SJCRH30 (cell line): Measurements from ENCODE around the gene MEF2A. TPM values are rescaled to one million over a fixed set of nuclear protein-coding genes. Genes with fewer than 3 reads are reported as not detected.
"Not testable (repeated sequence)": the region's sequence is repeated elsewhere in the genome, so short reads cannot be mapped to it uniquely, and the experiment has no call there.

ENCODE experiments used
- DNase-seq, 2 experiments: peaks; one replicate each; pipeline ENCODE4 v3.0.0-alpha.2; 2015 to 2020
- H3K27ac ChIP-seq: fragments of 250-450 bp; sonication (Bioruptor Pico); 2 replicates; pipeline ENCODE4 v1.5.1; 2020; ENCODE audit warnings: mild to moderate bottlenecking, moderate library complexity
- H3K27me3 ChIP-seq: fragments of 250-450 bp; sonication (Bioruptor Pico); 2 replicates; pipeline ENCODE4 v1.5.1; 2020; ENCODE audit warnings: mild to moderate bottlenecking, moderate library complexity
- H3K36me3 ChIP-seq: fragments of 250-450 bp; sonication (Bioruptor Pico); 2 replicates; pipeline ENCODE4 v1.5.1; 2020; ENCODE audit warnings: mild to moderate bottlenecking, moderate library complexity
- H3K4me1 ChIP-seq: fragments of 250-450 bp; sonication (Bioruptor Pico); 2 replicates; pipeline ENCODE4 v1.5.1; 2020; ENCODE audit warnings: mild to moderate bottlenecking, moderate library complexity
- H3K4me3 ChIP-seq: fragments of 250-450 bp; sonication (Bioruptor Pico); 2 replicates; pipeline ENCODE4 v1.5.1; 2020; ENCODE audit warnings: mild to moderate bottlenecking, moderate library complexity
- H3K9me3 ChIP-seq: fragments of 250-450 bp; sonication (Bioruptor Pico); replicated peaks from 2 replicates; pipeline ENCODE4 v1.5.1; 2020; ENCODE audit warnings: mild to moderate bottlenecking, moderate library complexity
- total RNA-seq: library from RNA; depleted of rRNA; stranded (reverse); fragments of >200 nt; shearing (Covaris generic); gene quantifications from 2 replicates; pipeline ENCODE4 v1.2.3, GENCODE V29; 2014

The MEF2A gene
- total RNA-seq, 1 experiment from 2014 or later = 41.2 TPM

DNA sequence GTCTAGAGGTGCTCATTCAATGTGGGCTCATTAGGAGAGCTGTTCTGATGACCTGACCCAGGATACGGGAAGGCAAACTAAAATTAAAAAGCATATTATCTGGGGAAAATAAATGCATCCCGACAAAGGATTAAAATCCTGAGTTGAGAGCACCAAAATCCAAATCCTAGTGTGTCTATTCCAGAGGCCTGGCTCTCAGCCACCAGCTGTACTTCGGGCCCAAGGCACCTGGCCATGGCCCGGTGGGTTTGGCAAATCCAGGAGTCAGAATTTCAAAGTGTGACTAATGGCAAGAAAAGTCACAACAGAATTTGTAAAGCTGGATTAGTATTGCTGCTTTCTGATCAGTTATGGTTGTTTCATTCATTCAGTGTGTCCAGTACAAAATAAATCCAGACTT is 170.1 kb downstream of the MEF2A start:
- H3K4me3 ChIP-seq = no peak overlapping the region
- H3K27ac ChIP-seq = no peak overlapping the region
- 0 out of 2 replicates have a peak, but pooled peaks cover 2% of the 10 kb centered on the region for H3K4me1 ChIP-seq
- H3K9me3 ChIP-seq = no peaks in the 10 kb centered on the region
- peak in 1 of 2 experiments; percentile 29 for DNase-seq
- no peaks in the 10 kb centered on the region for H3K27me3 ChIP-seq
- no peaks in the 10 kb centered on the region for H3K36me3 ChIP-seq

DNA sequence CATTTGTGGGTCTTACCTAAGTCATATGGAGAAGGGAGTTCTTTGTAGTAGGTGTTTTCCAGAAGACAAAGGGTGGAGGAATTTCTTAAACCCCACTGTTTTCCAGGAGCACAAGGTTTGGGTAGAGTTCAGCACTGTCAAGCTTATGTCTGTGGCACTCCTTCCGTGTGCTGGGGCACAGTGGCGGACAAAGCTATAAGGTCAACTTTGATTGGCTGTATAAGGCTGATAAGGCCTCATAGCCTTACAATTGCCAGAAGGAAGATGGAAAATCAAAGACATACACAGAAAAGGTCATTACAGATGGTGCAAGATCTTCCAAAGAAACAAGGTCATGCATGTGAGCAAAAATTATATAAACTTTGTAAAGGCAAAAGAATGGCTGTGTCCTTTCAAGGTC is 170.9 kb downstream of the MEF2A start:
- Histone ChIP-seq H3K9me3 (no peaks in the 10 kb centered on the region), H3K27me3 (no peaks in the 10 kb centered on the region), H3K4me3 (no peak overlapping the region), H3K4me1 (0 out of 2 replicates have a peak, but pooled peaks cover 2% of the 10 kb centered on the region), H3K36me3 (no peaks in the 10 kb centered on the region), H3K27ac (no peak overlapping the region)
- DNase-seq = no peak

DNA sequence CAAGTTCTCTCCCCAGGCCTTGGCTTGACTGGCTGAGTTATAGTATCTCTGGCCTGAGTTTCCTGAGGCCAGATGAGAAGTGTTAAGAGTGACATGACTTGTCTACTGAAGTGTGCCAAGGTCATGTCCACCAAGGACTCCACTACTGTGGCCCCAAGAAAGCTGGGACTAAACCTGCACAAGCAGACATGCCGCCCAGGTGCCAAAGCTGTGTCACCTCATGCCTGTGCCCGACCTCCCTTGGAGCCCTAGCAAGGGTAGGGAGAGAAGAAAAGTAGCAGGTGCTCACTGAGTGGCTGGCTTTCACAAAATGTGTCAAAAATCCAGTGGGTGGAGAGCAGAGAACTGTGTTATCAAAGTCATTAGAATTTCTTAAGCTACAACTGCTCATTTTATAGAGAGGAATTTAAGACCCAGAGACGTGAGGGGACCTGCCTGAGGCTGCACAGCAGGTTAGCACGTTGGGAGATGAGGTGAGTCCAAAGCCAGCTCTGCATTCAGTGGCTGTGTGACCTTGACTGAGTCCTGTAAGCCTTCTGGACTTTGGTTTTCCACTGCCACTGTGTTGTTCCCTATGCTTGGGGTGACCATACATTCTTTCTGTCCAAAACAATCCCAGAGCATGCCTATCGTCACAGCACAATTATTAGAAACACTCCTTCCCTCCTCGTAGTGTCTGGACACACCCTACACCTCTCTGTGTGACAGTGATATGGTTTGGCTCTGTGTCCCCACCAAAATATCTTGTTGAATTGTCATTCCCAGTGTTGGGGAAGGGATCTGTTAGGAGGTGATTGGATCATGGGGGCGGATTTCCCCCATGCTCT is 172.4 kb downstream of the MEF2A start:
- no peak for DNase-seq
- no peaks in the 10 kb centered on the region for H3K9me3 ChIP-seq
- H3K4me3 ChIP-seq = no peak overlapping the region
- no peaks in the 10 kb centered on the region for H3K27me3 ChIP-seq
- 0 out of 2 replicates have a peak, but pooled peaks cover 2% of the 10 kb centered on the region for H3K4me1 ChIP-seq
- no peaks in the 10 kb centered on the region for H3K36me3 ChIP-seq
- no peak overlapping the region for H3K27ac ChIP-seq

DNA sequence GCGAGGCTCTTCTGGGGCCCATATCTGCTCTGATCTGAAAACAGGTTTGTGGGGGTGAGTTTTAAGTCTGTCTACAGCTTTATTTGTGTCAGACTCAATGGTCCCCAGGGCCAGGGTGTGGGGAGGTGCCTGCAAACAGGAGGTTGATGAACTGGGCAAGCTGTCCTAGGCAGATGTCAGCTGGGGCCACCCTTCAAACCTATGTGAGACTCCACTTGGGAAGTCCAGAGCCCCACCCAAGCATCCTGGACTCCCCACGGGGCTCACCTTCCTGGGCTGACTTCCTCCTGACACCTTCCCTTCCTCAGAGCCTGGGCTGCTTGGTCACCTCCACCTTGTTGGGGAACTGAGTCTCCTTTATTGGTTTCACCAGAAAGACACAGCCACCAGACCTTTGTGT is 176.1 kb downstream of the MEF2A start:
- no peaks in the 10 kb centered on the region for H3K9me3 ChIP-seq

DNA sequence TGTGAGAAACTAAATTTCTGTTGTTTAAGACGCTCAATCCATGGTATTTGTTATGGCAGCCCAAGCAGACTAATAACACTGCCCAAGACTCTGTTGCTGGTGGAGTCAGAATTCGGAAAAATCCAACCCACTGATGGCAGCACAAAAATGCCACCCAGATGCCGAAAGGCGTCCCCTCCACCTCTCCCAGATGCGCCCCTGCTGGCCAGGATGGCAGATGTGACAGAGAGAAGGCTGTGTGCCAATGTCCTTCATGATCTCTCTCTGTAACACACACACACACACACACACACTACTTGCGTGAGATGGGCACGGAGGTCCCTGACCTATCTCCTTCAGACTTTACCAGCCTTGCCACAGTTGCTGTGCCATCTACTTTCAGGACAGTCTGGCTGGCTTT is 178.4 kb downstream of the MEF2A start:
- no peak for DNase-seq
- H3K4me1 ChIP-seq = no peaks in the 10 kb centered on the region
- no peak overlapping the region for H3K4me3 ChIP-seq
- H3K36me3 ChIP-seq = no peaks in the 10 kb centered on the region
- no peak overlapping the region for H3K27ac ChIP-seq
- H3K9me3 ChIP-seq = no peaks in the 10 kb centered on the region
- no peaks in the 10 kb centered on the region for H3K27me3 ChIP-seq

More for the DNA sequence above, 176.1 kb downstream of the MEF2A start:
- H3K4me3 ChIP-seq = no peak overlapping the region
- H3K4me1 ChIP-seq = no peaks in the 10 kb centered on the region
- no peak for DNase-seq
- H3K27ac ChIP-seq = no peak overlapping the region
- no peaks in the 10 kb centered on the region for H3K27me3 ChIP-seq
- no peaks in the 10 kb centered on the region for H3K36me3 ChIP-seq

GRCh38 chr15:99745370-99746086 is 179.7 kb downstream of the MEF2A start:
- no peaks in the 10 kb centered on the region for H3K36me3 ChIP-seq
- no peaks in the 10 kb centered on the region for H3K4me1 ChIP-seq
- H3K27me3 ChIP-seq = no peaks in the 10 kb centered on the region
- no peak overlapping the region for H3K4me3 ChIP-seq
- no peak overlapping the region for H3K27ac ChIP-seq
- no peaks in the 10 kb centered on the region for H3K9me3 ChIP-seq
- DNase-seq = no peak

- no peak overlapping the region for H3K4me3 ChIP-seq
- peaks cover 5% of the 10 kb centered on the region; the same call in 1 of the 2 replicates for H3K4me1 ChIP-seq
- no peak for DNase-seq
Observed at GRCh38 chr15:99749386-99749785, 183.6 kb downstream of the MEF2A start.

DNA sequence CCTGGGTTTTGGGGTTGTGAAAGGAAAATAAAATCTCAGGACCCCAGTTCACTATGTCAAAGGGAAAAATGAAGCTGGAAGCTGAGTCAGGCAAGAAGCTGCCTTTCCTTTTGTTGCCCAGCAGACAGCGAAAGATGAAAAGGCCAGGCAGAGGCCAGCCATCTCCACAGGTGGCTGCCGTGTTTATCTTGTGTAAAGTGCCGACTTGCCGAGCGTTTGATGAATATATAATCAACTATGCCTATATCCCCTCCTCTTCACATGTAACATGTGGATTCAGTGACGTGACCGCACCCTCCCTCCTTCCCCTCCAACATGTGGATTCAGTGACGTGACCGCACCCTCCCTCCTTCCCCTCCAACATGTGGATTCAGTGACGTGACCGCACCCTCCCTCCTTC is 184.5 kb downstream of the MEF2A start:
- H3K27ac ChIP-seq, DNase-seq, H3K36me3 ChIP-seq: not testable (repeated sequence)

More at GRCh38 chr15:99749386-99749785, 183.6 kb downstream of the MEF2A start:
- Histone ChIP-seq H3K36me3 (no peaks in the 10 kb centered on the region), H3K27me3 (no peaks in the 10 kb centered on the region), H3K27ac (no peak overlapping the region), H3K9me3 (no peaks in the 10 kb centered on the region)

DNA sequence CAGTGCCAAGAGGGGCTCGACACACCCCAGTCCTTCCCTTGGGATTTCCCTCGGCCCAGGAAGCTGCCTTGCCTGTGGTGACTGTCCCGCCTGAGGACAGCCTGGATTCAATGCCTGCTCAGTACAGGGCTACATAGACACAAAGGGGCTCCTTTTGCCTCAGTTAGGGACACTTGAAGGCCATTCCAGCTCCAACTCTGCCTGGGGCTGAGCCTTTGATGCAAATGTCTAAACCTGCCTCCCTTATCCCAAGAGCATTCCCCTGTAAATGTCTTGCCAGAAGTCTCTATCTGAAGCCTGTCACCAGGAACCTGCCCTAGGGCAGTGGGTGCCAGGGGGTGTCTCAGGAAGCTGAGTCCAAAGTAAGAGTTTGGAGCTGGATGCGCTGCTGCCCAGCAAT is 186.8 kb downstream of the MEF2A start:
- Histone ChIP-seq H3K4me1 (peaks cover 5% of the 10 kb centered on the region; the same call in 1 of the 2 replicates), H3K4me3 (no peak overlapping the region), H3K27ac (no peak overlapping the region), H3K36me3 (no peaks in the 10 kb centered on the region), H3K27me3 (no peaks in the 10 kb centered on the region), H3K9me3 (no peaks in the 10 kb centered on the region)
- no peak for DNase-seq

More for the DNA sequence above, 184.5 kb downstream of the MEF2A start:
- H3K9me3 ChIP-seq, H3K4me3 ChIP-seq, H3K4me1 ChIP-seq, H3K27me3 ChIP-seq: not testable (repeated sequence)

GRCh38 chr15:99753066-99753465 is 187.3 kb downstream of the MEF2A start:
- Histone ChIP-seq H3K4me1 (peaks cover 5% of the 10 kb centered on the region; the same call in 1 of the 2 replicates), H3K4me3 (no peak overlapping the region), H3K36me3 (no peaks in the 10 kb centered on the region), H3K9me3 (no peaks in the 10 kb centered on the region), H3K27ac (no peak overlapping the region), H3K27me3 (no peaks in the 10 kb centered on the region)
- no peak for DNase-seq

- DNase-seq = peak; percentile 57 to 81
- no peaks in the 10 kb centered on the region for H3K9me3 ChIP-seq
- H3K4me3 ChIP-seq = no peak overlapping the region
- H3K27ac ChIP-seq = no peak overlapping the region
- no peaks in the 10 kb centered on the region for H3K27me3 ChIP-seq
- H3K36me3 ChIP-seq = no peaks in the 10 kb centered on the region
- peaks cover 5% of the 10 kb centered on the region; the same call in 1 of the 2 replicates for H3K4me1 ChIP-seq
Observed at GRCh38 chr15:99755692-99756409, 190.1 kb downstream of the MEF2A start.

- DNase-seq = no peak
- Histone ChIP-seq H3K27ac (no peak overlapping the region), H3K4me3 (no peak overlapping the region), H3K27me3 (no peaks in the 10 kb centered on the region), H3K36me3 (no peaks in the 10 kb centered on the region), H3K9me3 (no peaks in the 10 kb centered on the region), H3K4me1 (no peaks in the 10 kb centered on the region)
Observed at GRCh38 chr15:99762288-99762687, 196.5 kb downstream of the MEF2A start.

DNA sequence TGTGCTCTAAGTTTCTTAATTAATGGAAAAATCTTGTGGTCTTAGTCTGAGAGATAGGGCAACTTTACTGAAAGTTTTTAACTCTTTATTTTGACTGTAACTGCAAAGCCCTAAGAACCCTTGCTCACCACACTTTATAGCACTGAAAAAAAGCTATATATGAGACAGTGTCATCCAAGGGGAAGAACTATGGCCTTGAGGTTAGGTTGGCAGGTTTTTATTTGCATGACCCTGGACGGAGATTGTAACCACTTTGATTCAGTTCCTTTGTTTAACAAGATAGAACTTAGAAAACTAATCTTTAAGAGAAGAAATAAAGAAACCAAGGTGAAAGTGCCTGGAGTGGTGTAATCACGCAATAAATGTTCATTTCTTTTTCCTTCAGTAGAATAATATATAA is 198.0 kb downstream of the MEF2A start:
- Histone ChIP-seq H3K27ac (no peak overlapping the region), H3K4me3 (no peak overlapping the region), H3K9me3 (no peaks in the 10 kb centered on the region), H3K36me3 (no peaks in the 10 kb centered on the region), H3K4me1 (no peaks in the 10 kb centered on the region), H3K27me3 (no peaks in the 10 kb centered on the region)
- no peak for DNase-seq

DNA sequence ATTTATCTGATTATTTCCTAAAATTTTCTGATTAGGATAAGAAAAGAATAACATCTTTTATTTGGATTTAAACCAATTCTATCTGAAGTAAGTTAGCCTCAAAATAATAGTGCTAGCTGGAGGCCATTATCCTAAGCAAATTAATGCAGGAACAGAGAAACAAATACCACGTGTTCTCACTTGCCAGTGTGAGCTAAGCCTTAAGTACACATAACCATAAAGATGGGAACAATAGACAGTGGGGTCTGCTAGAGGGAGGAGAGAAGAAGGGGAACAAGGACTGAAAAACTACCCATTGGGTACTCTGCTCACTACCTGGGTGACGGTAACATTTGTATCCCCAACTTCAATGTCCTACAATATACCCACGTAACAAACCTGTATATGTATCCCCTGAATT is 198.7 kb downstream of the MEF2A start:
- no peak overlapping the region for H3K4me3 ChIP-seq

More for the DNA sequence above, 198.7 kb downstream of the MEF2A start:
- no peaks in the 10 kb centered on the region for H3K27me3 ChIP-seq
- no peak overlapping the region for H3K27ac ChIP-seq
- H3K36me3 ChIP-seq = no peaks in the 10 kb centered on the region
- no peak for DNase-seq
- H3K9me3 ChIP-seq = no peaks in the 10 kb centered on the region
- no peaks in the 10 kb centered on the region for H3K4me1 ChIP-seq
